Measurements from ENCODE around the gene FBXW2.

- no peak for TF ChIP-seq CTCF (IDR thresholded peaks at IDR 0.05; ENCODE audit: low read depth, low read length)
- no peak for TF ChIP-seq EZH2phosphoT487 (IDR thresholded peaks at IDR 0.05; ENCODE audit: low read depth)
Measured at GRCh38 chr9:120841930-120842684, 48.9 kb upstream of the FBXW2 start.
